Raji (cell line): ENCODE data around the gene PKN2.

Experiments
- POLR2A ChIP-seq: IDR thresholded peaks from 2 replicates; pipeline ENCODE4 v1.6.1; 2011; ENCODE audit warnings: low read depth, low read length, control low read depth; ENCODE audit not compliant: insufficient read depth

The PKN2 gene

GRCh38 chr1:88701275-88701674, 17.2 kb downstream of the PKN2 start:
- TF ChIP-seq POLR2A = no peak

- TF ChIP-seq POLR2A = no peak
Measured at GRCh38 chr1:88708011-88708410, 23.9 kb downstream of the PKN2 start.

GRCh38 chr1:88722492-88722891, 38.4 kb downstream of the PKN2 start:
- TF ChIP-seq POLR2A = no peak

- TF ChIP-seq POLR2A = no peak
Measured at GRCh38 chr1:88726697-88727096, 42.6 kb downstream of the PKN2 start.

- no peak for TF ChIP-seq POLR2A
Measured at GRCh38 chr1:88727205-88727604, 43.1 kb downstream of the PKN2 start.

GRCh38 chr1:88729297-88729696, 45.2 kb downstream of the PKN2 start:
- TF ChIP-seq POLR2A = no peak

GRCh38 chr1:88730132-88730675, 46.1 kb downstream of the PKN2 start:
- TF ChIP-seq POLR2A = no peak

GRCh38 chr1:88730995-88731394, 46.9 kb downstream of the PKN2 start:
- no peak for TF ChIP-seq POLR2A

GRCh38 chr1:88731475-88732269, 47.6 kb downstream of the PKN2 start:
- no peak for TF ChIP-seq POLR2A

- no peak for TF ChIP-seq POLR2A
Measured at GRCh38 chr1:88735382-88735781, 51.3 kb downstream of the PKN2 start.

GRCh38 chr1:88735909-88736308, 51.8 kb downstream of the PKN2 start:
- no peak for TF ChIP-seq POLR2A

GRCh38 chr1:88736633-88737248, 52.7 kb downstream of the PKN2 start:
- no peak for TF ChIP-seq POLR2A

GRCh38 chr1:88737338-88737927, 53.4 kb downstream of the PKN2 start:
- no peak for TF ChIP-seq POLR2A

GRCh38 chr1:88740784-88741183, 56.7 kb downstream of the PKN2 start:
- no peak for TF ChIP-seq POLR2A

- no peak for TF ChIP-seq POLR2A
Measured at GRCh38 chr1:88741413-88741812, 57.3 kb downstream of the PKN2 start.

GRCh38 chr1:88742531-88742930, 58.5 kb downstream of the PKN2 start:
- TF ChIP-seq POLR2A = no peak

GRCh38 chr1:88744142-88744541, 60.1 kb downstream of the PKN2 start:
- TF ChIP-seq POLR2A = no peak

- TF ChIP-seq POLR2A = no peak
Measured at GRCh38 chr1:88746916-88747315, 62.8 kb downstream of the PKN2 start.
